Pancreas (tissue), 10 donors: ENCODE measurements around the gene EFCAB13. TPM values are rescaled to one million over a fixed set of nuclear protein-coding genes. Genes with fewer than 3 reads are reported as not detected.

Source experiments
- ATAC-seq, 4 donors: fragments of 200-7000 bp; cut with Tn5 transposase; one replicate each; pipeline versions ENCODE4 v1.8.0 to v1.9.1; 2020; ENCODE audit warnings: mild to moderate bottlenecking in 4 of 4, moderate library complexity in 4 of 4
- DNase-seq, 6 donors: peaks; one replicate each; pipeline ENCODE4 v3.0.0-alpha.2; 2020
- FAIRE-seq: peaks from 2 replicates; lab custom pipeline; 2012; peaks lifted over from hg19 to GRCh38; lab: Jason Lieb, UNC
- H3K27ac ChIP-seq, 4 donors: fragments of 200-600 bp; sonication (generic); 1 replicate in 3 of 4; 2 replicates in 1 of 4; pipeline versions ENCODE4 v1.5.0 to v1.8.0; 2020
- H3K27me3 ChIP-seq, 4 donors: fragments of 200-600 bp; one replicate each; pipeline ENCODE4 v1.8.0; 2021
- H3K36me3 ChIP-seq, 3 donors: fragments of 200-600 bp; sonication (generic) in 1 of 3; one replicate each; pipeline versions ENCODE4 v1.5.0 to v1.8.0; 2020 to 2021
- H3K4me1 ChIP-seq, 3 donors: fragments of 200-600 bp; one replicate each; pipeline ENCODE4 v1.8.0; 2021
- H3K4me3 ChIP-seq, 4 donors: fragments of 200-600 bp; sonication (generic) in 2 of 4; one replicate each; pipeline versions ENCODE4 v1.5.0 to v1.8.0; 2020 to 2021
- H3K9me3 ChIP-seq, 4 donors: fragments of 200-600 bp; one replicate each; pipeline ENCODE4 v1.8.0; 2021
- CTCF ChIP-seq, 4 donors: fragments of 200-600 bp; sonication (generic) in 3 of 4; IDR thresholded peaks; one replicate each; pipeline versions ENCODE4 v1.5.0 to v1.8.0; 2021; ENCODE audit warnings: antibody characterized with exemption in 4 of 4
- WGBS, 2 donors: extraction: QIAGEN DNeasy Blood & Tissue Kit; methylation state at CpG; one replicate each; pipeline ENCODE4 v1.1.7; 2013; 5-methylcytosine and 5-hydroxymethylcytosine counted together
- intact Hi-C, 3 donors: fragments of 100-400 bp; cut with DNase I; formaldehyde crosslinking; loops; one replicate each; pipeline versions ENCODE4 v1.11.1 to v1.14.2; 2022
- polyA plus RNA-seq, 2 donors: library from polyadenylated mRNA; stranded (reverse); fragments of 200-250 nt; gene quantifications; one replicate each; pipeline ENCODE4 v1.2.3, GENCODE V29; 2013
- total RNA-seq, 6 donors: library from RNA; stranded (reverse); fragmentation: NEBNext Ultra II Directional in 4 of 6; extraction: Animal tissue kit (Norgen Biotek cat#: 25700) in 4 of 6; gene quantifications; one replicate each; pipeline versions ENCODE4 v1.2.1 to v1.2.4, GENCODE V29; 2021 to 2023
- donor health status: healthy with polysubstance abuse.
- donor health status: DM: no; HTN: no; CAD: no; lungs with moderate emphysema.
- donor health status: DM: no; HTN: no; CAD: no.
- donor health status: control.
- donor health status: control.
- donor health status: Bipolar disorder and iron deficiency.
- donor health status: DM: yes; HTN: yes; CAD: no.
- donor health status: DM: no; HTN: no; CAD: no.
- donor health status: DM: no; HTN: no; CAD: no.
- donor health status: DM: yes; HTN: yes; CAD: no.

Gene EFCAB13
- total and polyA plus RNA-seq, 8 donors: 0.46 to 6.7 (median 1.9) TPM

GRCh38 chr17:47304186-47304585 is 19.6 kb upstream of the EFCAB13 start:
- no peaks in the 10 kb centered on the region for H3K4me1 ChIP-seq
- intact Hi-C loops: no loop called here
- no peak for ATAC-seq
- DNase-seq: no peak
- no peak overlapping the region for H3K4me3 ChIP-seq
- WGBS, 2 donors: 88 to 100% methylated on average over 1 of the region's 1 CpG
- no peak overlapping the region for H3K27ac ChIP-seq
- no peaks in the 10 kb centered on the region for H3K27me3 ChIP-seq
- H3K9me3 ChIP-seq: no peaks in the 10 kb centered on the region
- FAIRE-seq: no peak
- no peak for TF ChIP-seq CTCF (IDR thresholded peaks at IDR 0.05)
- H3K36me3 ChIP-seq: no peaks in the 10 kb centered on the region

- no peaks in the 10 kb centered on the region for H3K36me3 ChIP-seq
- H3K27ac ChIP-seq: peak overlapping the region in 1 of 4 donors; percentile 29
- no peaks in the 10 kb centered on the region for H3K4me1 ChIP-seq
- TF ChIP-seq CTCF (IDR thresholded peaks at IDR 0.05): no peak
- DNase-seq (peak in 1 of 6 donors; percentile 22), ATAC-seq (peak; percentile 69 to 81 (median 78)), FAIRE-seq (no peak)
- H3K4me3 ChIP-seq: no peak overlapping the region
- H3K9me3 ChIP-seq: no peaks in the 10 kb centered on the region
- 43 to 51% methylated on average over 4 of the region's 4 CpGs for WGBS, 2 donors
- intact Hi-C loops: no loop called here
- H3K27me3 ChIP-seq: no peaks in the 10 kb centered on the region
Observed at GRCh38 chr17:47305302-47305923, 18.3 kb upstream of the EFCAB13 start.

GRCh38 chr17:47310186-47310733 is 13.5 kb upstream of the EFCAB13 start:
- ATAC-seq (no peak), FAIRE-seq (no peak), DNase-seq (no peak)
- 44 to 56% methylated on average over 4 of the region's 4 CpGs for WGBS, 2 donors
- Histone ChIP-seq H3K4me3 (no peak overlapping the region), H3K9me3 (no peaks in the 10 kb centered on the region), H3K36me3 (no peaks in the 10 kb centered on the region), H3K27ac (no peak overlapping the region), H3K27me3 (no peaks in the 10 kb centered on the region), H3K4me1 (no peaks in the 10 kb centered on the region)
- TF ChIP-seq CTCF (IDR thresholded peaks at IDR 0.05): no peak
- intact Hi-C loops: loop anchor here in 1 of 3 donors (5.0 kb wide), 1 partner anchor 83 kb away; no protein-coding TSS in a partner anchor

- no peak for TF ChIP-seq CTCF (IDR thresholded peaks at IDR 0.05)
- Histone ChIP-seq H3K4me3 (no peak overlapping the region), H3K27me3 (no peaks in the 10 kb centered on the region), H3K36me3 (no peaks in the 10 kb centered on the region), H3K27ac (no peak overlapping the region), H3K4me1 (no peaks in the 10 kb centered on the region), H3K9me3 (no peaks in the 10 kb centered on the region)
- FAIRE-seq (no peak), ATAC-seq (no peak), DNase-seq (no peak)
- intact Hi-C loops: loop anchor here in 1 of 3 donors (5.0 kb wide), 1 partner anchor 84 kb away; no protein-coding TSS in a partner anchor
Observed at GRCh38 chr17:47311420-47311819, 12.3 kb upstream of the EFCAB13 start.
